ENCODE results near the gene NDUFS8.

The NDUFS8 gene

GRCh38 chr11:68052137-68052873 is 21.8 kb downstream of the NDUFS8 start:
- DNase-seq, result no peak

- no peak for DNase-seq
These were observed 22.6 kb downstream of the NDUFS8 start for GRCh38 chr11:68053117-68053516.

GRCh38 chr11:68053981-68054812 is 23.7 kb downstream of the NDUFS8 start:
- no peak for DNase-seq

GRCh38 chr11:68056317-68057285 is 26.1 kb downstream of the NDUFS8 start:
- DNase-seq, result no peak

- DNase-seq, result no peak
These were observed 27.3 kb downstream of the NDUFS8 start for GRCh38 chr11:68057807-68058206.

- DNase-seq, result peak; percentile 20
These were observed 31.0 kb downstream of the NDUFS8 start for GRCh38 chr11:68061508-68061907.

GRCh38 chr11:68064926-68065325 is 34.4 kb downstream of the NDUFS8 start:
- peak; percentile 25 for DNase-seq

- DNase-seq, result no peak
These were observed 35.4 kb downstream of the NDUFS8 start for GRCh38 chr11:68065841-68066240.

- no peak for DNase-seq
These were observed 36.3 kb downstream of the NDUFS8 start for GRCh38 chr11:68066742-68067141.

- DNase-seq, result no peak
These were observed 37.5 kb downstream of the NDUFS8 start for GRCh38 chr11:68067991-68068390.

- no peak for DNase-seq
These were observed 41.0 kb downstream of the NDUFS8 start for GRCh38 chr11:68071281-68072048.

- no peak for DNase-seq
These were observed 44.3 kb downstream of the NDUFS8 start for GRCh38 chr11:68074584-68075352.

GRCh38 chr11:68076371-68077042 is 46.0 kb downstream of the NDUFS8 start:
- DNase-seq, result no peak

GRCh38 chr11:68077617-68078582 is 47.4 kb downstream of the NDUFS8 start:
- DNase-seq, result no peak

- DNase-seq, result no peak
These were observed 50.4 kb downstream of the NDUFS8 start for GRCh38 chr11:68080860-68081259.

- no peak for DNase-seq
These were observed 51.2 kb downstream of the NDUFS8 start for GRCh38 chr11:68081691-68082090.

GRCh38 chr11:68082481-68082880 is 52.0 kb downstream of the NDUFS8 start:
- DNase-seq, result no peak

- no peak for DNase-seq
These were observed 53.0 kb downstream of the NDUFS8 start for GRCh38 chr11:68083517-68083916.

Measured in suppressor macrophage treated with lipopolysaccharide for 4 hours (primary cell).